HG02571 (cell line): ENCODE data around the gene UCP3.
A peak's percentile ranks its signal among the peaks of the same experiment; 100 is the strongest.

Source experiments
- ATAC-seq: cut with Tn5 transposase; IDR thresholded peaks from one replicate; pipeline ENCODE4 v1.9.1; 2021; ENCODE audit warnings: mild to moderate bottlenecking, moderate library complexity; ENCODE audit not compliant: unreplicated experiment

The UCP3 gene

DNA sequence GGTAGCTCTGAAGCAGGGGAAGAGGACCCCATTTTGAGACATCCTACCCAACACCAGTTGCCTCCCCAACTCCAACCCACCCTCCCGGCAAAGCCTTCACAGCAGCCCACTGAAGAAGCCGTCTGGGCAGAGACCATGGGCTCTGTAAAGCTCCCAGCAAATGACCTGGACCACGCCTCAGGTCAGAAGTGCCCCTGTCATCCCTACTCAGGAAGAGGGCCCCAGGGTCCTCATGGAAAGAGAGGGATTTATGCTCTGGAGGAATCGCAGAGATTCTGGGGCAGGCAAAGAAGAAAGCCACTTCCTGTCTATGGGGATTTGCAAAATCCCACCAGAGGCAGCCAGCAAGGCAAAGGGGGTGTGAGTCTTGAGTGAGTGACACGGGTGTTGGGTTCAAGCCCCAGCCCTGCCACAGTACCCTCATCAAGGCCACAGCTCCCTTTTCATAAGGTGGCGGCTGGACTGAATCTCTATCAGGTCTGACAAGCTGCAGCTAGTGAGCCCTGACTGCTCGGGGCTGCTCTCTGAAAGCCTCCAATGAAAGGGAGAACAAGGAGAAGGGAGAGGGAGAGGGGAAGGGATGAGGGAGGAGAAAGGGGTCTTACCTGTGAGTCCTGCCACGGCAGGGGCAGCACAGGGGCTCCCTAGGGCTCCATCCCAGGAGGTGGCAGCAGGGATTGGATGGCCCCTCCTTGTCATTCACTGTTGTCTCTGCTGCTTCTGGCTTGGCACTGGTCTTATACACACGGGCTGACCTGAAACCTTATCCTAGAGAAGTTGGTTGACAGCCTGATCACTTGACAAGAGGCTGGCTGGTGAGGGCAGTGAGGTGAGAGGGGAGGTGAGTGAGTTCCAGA is at the start of gene UCP3:
Gene UCP3 (minus strand): TSS at position 713 of the 857 bp plus-strand sequence. CDS start 2,043 bp downstream, outside the sequence.
- ATAC-seq: no peak

DNA sequence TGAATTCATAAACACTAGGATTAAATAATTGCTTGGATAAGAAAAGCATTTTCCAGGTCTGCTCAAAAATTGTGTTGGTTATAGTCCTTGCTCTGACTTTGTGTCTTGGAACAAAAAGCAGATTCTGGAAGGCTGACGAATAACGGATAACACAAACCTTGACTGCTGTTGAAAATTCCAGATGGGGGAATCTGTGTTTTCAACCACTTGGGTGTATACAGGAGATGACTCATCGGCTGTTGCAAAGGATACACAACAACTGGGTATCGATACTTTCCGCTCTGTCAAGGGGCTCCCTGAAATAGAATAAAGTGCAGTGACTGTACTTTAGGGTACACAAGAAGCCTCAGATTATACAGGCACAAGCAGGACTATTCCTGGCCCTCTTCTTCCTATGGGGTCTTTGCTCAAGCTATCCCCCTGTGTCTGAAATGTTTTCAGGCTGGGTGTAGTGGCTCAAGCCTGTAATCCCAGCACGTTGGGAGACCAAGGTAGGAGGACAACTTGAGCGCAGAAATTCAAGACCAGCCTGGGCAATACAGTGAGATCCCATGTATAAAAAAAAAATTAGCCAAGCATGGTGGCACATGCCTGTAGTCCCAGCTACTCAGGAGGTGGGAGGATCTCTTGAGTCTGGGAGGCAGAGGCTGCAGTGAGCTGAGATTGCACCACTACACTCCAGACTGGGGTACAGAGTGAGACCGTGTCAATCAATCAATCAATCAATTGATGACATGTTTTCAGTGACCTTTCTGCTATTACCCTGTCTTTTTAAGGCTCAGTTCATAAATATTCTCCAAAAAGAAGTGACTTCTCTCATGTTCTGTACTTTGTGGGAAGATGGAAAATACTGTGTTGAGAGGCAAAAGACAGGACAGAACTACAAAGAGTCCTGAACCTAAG is 48.6 kb upstream of the UCP3 start:
- no peak for ATAC-seq

DNA sequence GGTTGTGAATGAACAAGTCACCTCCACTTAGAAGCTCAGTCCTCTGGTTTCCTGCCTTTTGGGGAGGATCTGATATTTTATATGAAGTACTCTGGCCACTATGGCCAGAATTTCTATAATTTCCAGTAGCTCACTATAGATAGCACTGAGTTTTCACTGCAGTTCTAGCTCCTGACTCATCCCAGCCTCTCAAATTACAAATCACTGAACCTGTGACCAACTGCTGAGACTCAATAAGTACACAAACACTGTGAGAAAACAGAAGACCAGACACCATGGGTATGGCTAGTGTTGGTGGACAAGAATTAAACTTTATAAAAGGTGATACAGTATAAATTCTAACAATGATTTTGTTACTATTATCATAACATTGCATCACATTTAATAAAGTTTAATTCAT is 47.1 kb upstream of the UCP3 start:
- no peak for ATAC-seq

DNA sequence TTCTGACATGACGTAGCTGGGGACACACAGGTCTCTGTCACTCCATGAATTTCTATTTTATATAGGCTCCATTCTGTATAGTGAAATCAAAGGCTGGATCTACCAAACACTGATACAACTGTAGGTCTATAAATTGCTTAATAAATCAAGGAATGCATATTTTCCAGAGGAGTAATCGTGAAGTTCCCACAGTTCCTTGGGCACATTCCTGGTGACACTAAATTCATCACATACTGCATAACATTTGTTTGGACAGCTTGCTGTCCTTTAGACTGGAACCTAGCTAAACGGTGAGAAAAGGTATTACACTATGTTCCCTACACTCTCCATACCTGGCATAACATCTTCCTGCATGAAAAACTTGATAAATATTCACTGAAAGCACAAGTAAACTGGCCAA is 41.6 kb upstream of the UCP3 start:
- no peak for ATAC-seq

GRCh38 chr11:74048993-74049392 is 40.1 kb upstream of the UCP3 start:
- ATAC-seq: no peak

- ATAC-seq: no peak
Measured at GRCh38 chr11:74044538-74044937, 35.7 kb upstream of the UCP3 start.

DNA sequence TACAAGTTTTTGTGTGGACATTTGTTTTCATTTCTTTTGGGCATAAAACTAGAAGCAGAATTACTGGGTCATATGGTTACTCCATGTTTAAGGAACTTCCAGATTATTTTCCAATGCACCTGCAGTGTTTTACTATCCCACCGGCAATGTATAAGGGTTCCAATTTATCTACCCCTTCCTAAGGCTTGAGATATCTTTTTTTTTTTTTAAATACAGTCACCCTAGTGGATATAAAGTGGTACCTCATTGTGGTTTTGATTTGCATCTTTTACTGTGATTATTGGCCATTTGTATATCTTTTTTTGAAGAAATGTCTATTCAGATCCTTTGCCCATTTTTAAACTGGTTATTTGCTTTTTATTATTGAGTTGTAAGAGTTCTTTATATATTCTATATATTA is 34.6 kb upstream of the UCP3 start:
- ATAC-seq: no peak

DNA sequence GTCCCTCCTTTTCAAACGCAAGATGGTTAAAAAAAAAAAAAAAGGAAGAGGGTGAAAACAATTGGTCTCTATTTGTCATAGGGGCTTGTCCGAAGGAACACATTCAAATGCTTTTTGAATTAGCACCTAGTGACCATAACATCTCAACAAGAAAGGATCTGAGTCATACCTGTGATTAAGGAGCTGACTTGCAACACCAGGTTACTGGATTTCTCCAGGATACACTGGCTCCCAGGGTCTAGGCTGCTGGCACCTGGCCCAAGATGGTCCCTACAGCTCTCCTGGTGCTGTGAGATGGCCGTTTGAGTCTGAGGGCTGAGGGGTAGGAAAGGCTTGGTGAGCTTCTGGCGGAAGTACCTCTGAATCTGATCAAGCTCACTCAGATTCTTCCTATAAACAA is 28.4 kb upstream of the UCP3 start:
- ATAC-seq: no peak

GRCh38 chr11:74035264-74035663 is 26.4 kb upstream of the UCP3 start:
- ATAC-seq: no peak

DNA sequence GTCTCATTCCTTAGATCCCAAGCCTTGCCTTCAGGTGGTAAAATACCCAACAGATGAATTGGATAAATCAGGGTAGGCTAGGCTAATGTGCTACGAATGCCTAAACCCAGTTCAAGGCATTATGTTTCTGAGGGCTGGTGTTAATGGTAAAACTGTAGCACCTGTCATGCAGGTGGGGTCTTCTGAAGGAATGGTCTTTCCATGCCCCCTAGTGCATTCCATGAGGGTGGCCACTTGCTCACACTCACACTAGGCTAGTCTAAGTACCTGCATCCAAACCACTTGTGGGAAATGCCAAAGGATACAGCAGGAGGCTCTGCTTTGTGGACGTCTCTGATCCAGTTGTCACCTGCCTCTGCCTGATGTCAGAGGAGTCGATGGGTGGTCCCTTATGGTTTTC is 24.2 kb upstream of the UCP3 start:
- ATAC-seq: no peak

GRCh38 chr11:74030723-74031676 is 22.1 kb upstream of the UCP3 start:
- ATAC-seq: no peak

GRCh38 chr11:74025467-74026166 is 16.7 kb upstream of the UCP3 start:
- ATAC-seq: no peak

DNA sequence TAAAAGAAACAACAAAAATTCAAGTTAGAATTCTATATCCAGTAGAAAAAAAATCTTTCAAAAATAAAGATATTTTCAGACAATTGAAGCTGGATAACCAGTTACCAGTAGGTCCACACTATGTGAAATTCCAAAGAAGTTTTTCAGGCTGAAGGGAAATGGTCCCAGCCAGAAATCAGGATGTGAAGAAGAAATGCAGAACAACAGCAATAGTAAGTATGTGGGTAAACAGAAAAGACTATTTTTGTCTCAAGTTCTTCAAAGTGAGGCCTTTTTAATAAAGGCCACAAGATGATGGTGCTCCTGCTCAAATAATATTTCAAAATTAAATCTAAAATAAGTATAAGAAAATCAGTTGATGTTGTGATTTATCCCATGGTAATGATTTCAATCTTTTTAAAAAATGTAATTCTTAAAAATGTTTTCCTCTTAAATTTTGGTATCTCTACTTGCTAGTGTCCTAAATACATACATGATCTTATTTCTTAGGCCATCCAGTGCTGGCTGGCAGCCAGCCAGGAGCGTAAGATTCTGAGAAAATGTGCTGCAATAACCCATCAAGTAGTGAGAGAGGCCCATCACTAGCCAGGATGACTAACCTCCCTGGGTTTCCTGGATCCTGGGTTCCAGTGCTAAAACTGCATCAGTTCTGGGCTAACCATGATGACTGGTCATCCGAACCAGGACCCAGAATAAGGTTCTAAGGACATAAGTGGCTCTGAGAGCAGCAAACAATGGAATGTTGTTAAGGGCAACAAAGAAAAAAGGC is 15.6 kb upstream of the UCP3 start:
- ATAC-seq: no peak

- ATAC-seq: no peak
Measured at GRCh38 chr11:74023276-74023675, 14.4 kb upstream of the UCP3 start.

- no peak for ATAC-seq
Measured at GRCh38 chr11:74022546-74022945, 13.7 kb upstream of the UCP3 start.

DNA sequence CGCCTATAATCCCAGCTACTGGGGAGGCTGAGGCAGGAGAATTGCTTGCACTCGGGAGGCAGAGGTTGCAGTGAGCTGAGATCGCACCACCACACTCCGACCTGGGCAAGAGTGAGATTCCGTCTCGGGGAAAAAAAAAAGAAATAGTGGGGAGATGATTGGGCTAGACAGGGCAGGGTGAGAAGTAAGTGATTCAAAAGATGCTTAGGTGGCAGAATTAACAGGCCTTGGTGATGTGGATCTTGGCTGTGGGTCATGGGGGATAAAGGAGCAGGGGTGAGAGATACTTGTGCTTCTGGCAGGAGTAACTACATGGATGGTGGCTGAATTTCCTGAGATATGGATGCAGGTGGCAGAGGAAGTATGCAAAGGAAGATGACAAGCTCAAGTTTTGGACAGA is 13.1 kb upstream of the UCP3 start:
- no peak for ATAC-seq

- no peak for ATAC-seq
Measured at GRCh38 chr11:74020539-74020938, 11.7 kb upstream of the UCP3 start.

DNA sequence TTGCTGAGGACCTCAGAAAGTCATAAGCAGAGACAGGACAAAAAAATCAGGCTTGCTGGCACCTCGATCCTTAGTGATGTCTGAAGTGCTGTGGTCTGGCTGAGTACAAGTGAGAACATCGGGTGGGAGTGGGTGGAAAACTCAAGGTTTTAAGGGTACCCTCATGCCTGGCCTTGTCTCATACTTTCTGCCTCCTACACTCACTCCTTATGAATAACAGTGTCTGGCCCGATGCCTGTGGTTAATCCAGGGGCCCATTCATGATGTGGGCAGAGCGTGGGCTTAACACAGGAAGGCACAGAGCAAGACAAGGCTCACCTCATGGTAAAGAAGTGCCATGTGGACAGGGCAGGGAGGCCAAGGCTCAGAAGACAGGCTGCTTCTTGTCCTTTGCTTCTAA is 11.0 kb upstream of the UCP3 start:
- ATAC-seq: peak; percentile 40

GRCh38 chr11:74019104-74019738 is 10.3 kb upstream of the UCP3 start:
- no peak for ATAC-seq
